Spleen (tissue), 11 donors: ENCODE data around the gene BAZ1A. TPM values are rescaled to one million over a fixed set of nuclear protein-coding genes. Genes with fewer than 3 reads are reported as not detected.
A peak's percentile ranks its signal among the peaks of the same experiment; 100 is the strongest.

Experiments used
- DNase-seq: peaks from one replicate; pipeline ENCODE4 v3.0.0-alpha.2; 2020
- H3K27ac ChIP-seq, 8 donors: fragments of 200-600 bp; sonication (generic) in 7 of 8; 1 replicate in 4 of 8; 2 replicates in 4 of 8; pipeline versions ENCODE4 v1.5.0 to v1.8.0; 2016 to 2021; ENCODE audit warnings: inconsistent platforms in 4 of 8, mild to moderate bottlenecking in 4 of 8, moderate library complexity in 1 of 8
- H3K27me3 ChIP-seq, 7 donors: fragments of 200-600 bp; sonication (generic) in 6 of 7; replicated peaks in 1 of 7; 1 replicate in 4 of 7; 2 replicates in 3 of 7; pipeline versions ENCODE4 v1.5.0 to v1.8.0; 2016 to 2021; ENCODE audit warnings: inconsistent platforms in 3 of 7, mild to moderate bottlenecking in 1 of 7
- H3K36me3 ChIP-seq, 6 donors: fragments of 200-600 bp; sonication (generic) in 5 of 6; 1 replicate in 4 of 6; 2 replicates in 2 of 6; pipeline versions ENCODE4 v1.5.0 to v1.8.0; 2016 to 2021; ENCODE audit warnings: inconsistent platforms in 2 of 6
- H3K4me1 ChIP-seq, 6 donors: fragments of 200-600 bp; sonication (generic) in 5 of 6; 1 replicate in 3 of 6; 2 replicates in 3 of 6; pipeline versions ENCODE4 v1.5.0 to v1.8.0; 2016 to 2021; ENCODE audit warnings: inconsistent platforms in 3 of 6
- H3K4me3 ChIP-seq, 8 donors: fragments of 200-600 bp; sonication (generic) in 7 of 8; 1 replicate in 4 of 8; 2 replicates in 4 of 8; pipeline versions ENCODE4 v1.5.0 to v1.8.0; 2016 to 2021; ENCODE audit warnings: inconsistent platforms in 4 of 8, mild to moderate bottlenecking in 4 of 8, moderate library complexity in 2 of 8
- H3K9me3 ChIP-seq, 8 donors: fragments of 200-600 bp; sonication (generic) in 7 of 8; 1 replicate in 4 of 8; 2 replicates in 4 of 8; pipeline versions ENCODE4 v1.5.0 to v1.8.0; 2016 to 2021; ENCODE audit warnings: inconsistent platforms in 4 of 8
- CTCF ChIP-seq, 11 experiments: fragments of 200-600 bp in 7 of 11; fragments of 450-650 bp in 4 of 11; sonication (generic) in 4 of 11; IDR thresholded peaks in 8 of 11; conservative IDR thresholded peaks in 3 of 11; 1 replicate in 7 of 11; 2 replicates in 4 of 11; pipeline versions ENCODE4 v1.4.0 to v1.8.0; 2016 to 2021; ENCODE audit warnings: antibody characterized with exemption in 11 of 11, inconsistent platforms in 4 of 11, mild to moderate bottlenecking in 1 of 11
- POLR2A ChIP-seq, 3 donors: fragments of 450-650 bp; IDR thresholded peaks; one replicate each; pipeline ENCODE4 v1.5.1; 2017; ENCODE audit warnings: antibody characterized with exemption in 3 of 3, mild to moderate bottlenecking in 1 of 3
- POLR2AphosphoS5 ChIP-seq, 3 donors: sonication (generic); formaldehyde crosslinking; IDR thresholded peaks; one replicate each; pipeline ENCODE4 v1.5.1; 2017; ENCODE audit warnings: antibody characterized with exemption in 3 of 3
- WGBS, 5 donors: extraction: QIAGEN DNeasy Blood & Tissue Kit in 3 of 5; methylation state at CpG; one replicate each; pipeline versions ENCODE4 v1.1.5 to v1.1.7; 2013 to 2018; 5-methylcytosine and 5-hydroxymethylcytosine counted together
- intact Hi-C: fragments of 100-400 bp; cut with DNase I; formaldehyde crosslinking; loops from one replicate; pipeline ENCODE4 v1.15.0; 2023; ENCODE audit warnings: low total_unique reads
- polyA plus RNA-seq, 3 donors: library from polyadenylated mRNA; stranded (reverse); fragments of 200-250 nt; gene quantifications; one replicate each; pipeline ENCODE4 v1.2.1, GENCODE V29; 2013
- total RNA-seq, 7 donors: library from RNA; depleted of rRNA in 3 of 7; stranded (reverse); fragments of >200 nt in 3 of 7; fragmentation: NEBNext Ultra II Directional in 4 of 7; extraction: Animal tissue kit (Norgen Biotek cat#: 25700) in 4 of 7; gene quantifications; one replicate each; pipeline versions ENCODE4 v1.1.0 to v1.2.1, GENCODE V29; 2016 to 2021
- donor health status: healthy with polysubstance abuse.
- donor health status: DM: no; HTN: no; CAD: no; lungs with moderate emphysema.
- donor health status: DM: no; HTN: no; CAD: no.
- donor health status: Bipolar disorder and iron deficiency.
- donor health status: healthy.
- donor health status: DM: no; HTN: no; CAD: no.
- donor health status: DM: yes; HTN: yes; CAD: no.

The BAZ1A gene
- total and polyA plus RNA-seq, 10 donors, result 22.3 to 126 (median 64.5) TPM

DNA sequence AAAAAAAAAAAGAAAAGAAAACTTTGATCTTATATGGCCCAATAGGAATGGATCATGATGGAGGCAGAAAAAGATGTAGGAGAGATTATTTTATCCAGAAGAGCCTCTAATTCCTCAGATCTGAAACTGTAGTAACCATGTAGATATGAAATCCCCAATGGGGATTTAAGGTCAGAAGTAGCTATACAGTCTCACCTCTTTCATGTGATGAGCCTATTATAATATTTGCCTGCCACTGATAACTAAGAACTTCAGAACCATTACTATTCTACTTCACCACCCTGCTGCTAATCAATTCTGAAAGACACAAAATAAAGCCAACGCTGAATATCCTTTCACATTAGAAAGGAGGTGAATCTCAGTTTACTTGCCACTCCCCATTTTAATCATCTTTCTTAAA lies 29.3 kb downstream of the BAZ1A start:
- Histone ChIP-seq H3K36me3 (peaks cover 0 to 69% (median 10%) of the 10 kb centered on the region in 6 donors), H3K4me3 (no peak overlapping the region), H3K27me3 (no peaks in the 10 kb centered on the region), H3K9me3 (no peaks in the 10 kb centered on the region), H3K4me1 (peaks cover 0 to 38% (median 12%) of the 10 kb centered on the region in 6 donors), H3K27ac (no peak overlapping the region)
- intact Hi-C loops, result loop anchor here (10.0 kb wide), 1 partner anchor 51 kb away; no protein-coding TSS in a partner anchor
- 91 to 100% (median 97%) methylated on average over 1 of the region's 1 CpG for WGBS, 5 donors
- no peak for DNase-seq
- no peak for TF ChIP-seq CTCF (IDR thresholded peaks at IDR 0.05 in 8 of 11, conservative IDR thresholded peaks at IDR 0.05 in 3 of 11)
- no peak for TF ChIP-seq POLR2AphosphoS5 (IDR thresholded peaks at IDR 0.05)
- TF ChIP-seq POLR2A (IDR thresholded peaks at IDR 0.05), result no peak

- H3K27me3 ChIP-seq, result no peaks in the 10 kb centered on the region
- no peak for DNase-seq
- no peak for TF ChIP-seq CTCF (IDR thresholded peaks at IDR 0.05 in 8 of 11, conservative IDR thresholded peaks at IDR 0.05 in 3 of 11)
- no peak for TF ChIP-seq POLR2AphosphoS5 (IDR thresholded peaks at IDR 0.05)
- no peak for TF ChIP-seq POLR2A (IDR thresholded peaks at IDR 0.05)
- WGBS, 5 donors, result 65 to 83% (median 73%) methylated on average over 3 of the region's 3 CpGs
- intact Hi-C loops, result loop anchor here (10.0 kb wide), 1 partner anchor 48 kb away; no protein-coding TSS in a partner anchor
- H3K9me3 ChIP-seq, result no peaks in the 10 kb centered on the region
- H3K4me3 ChIP-seq, result no peak overlapping the region
- H3K27ac ChIP-seq, result peak overlapping the region in 6 of 8 donors; percentile 20 to 82 (median 62)
- peaks cover 0 to 41% (median 15%) of the 10 kb centered on the region in 6 donors for H3K4me1 ChIP-seq
- peaks cover 0 to 53% (median 5%) of the 10 kb centered on the region in 6 donors for H3K36me3 ChIP-seq
Measured at GRCh38 chr14:34843011-34843554, 32.1 kb downstream of the BAZ1A start.

DNA sequence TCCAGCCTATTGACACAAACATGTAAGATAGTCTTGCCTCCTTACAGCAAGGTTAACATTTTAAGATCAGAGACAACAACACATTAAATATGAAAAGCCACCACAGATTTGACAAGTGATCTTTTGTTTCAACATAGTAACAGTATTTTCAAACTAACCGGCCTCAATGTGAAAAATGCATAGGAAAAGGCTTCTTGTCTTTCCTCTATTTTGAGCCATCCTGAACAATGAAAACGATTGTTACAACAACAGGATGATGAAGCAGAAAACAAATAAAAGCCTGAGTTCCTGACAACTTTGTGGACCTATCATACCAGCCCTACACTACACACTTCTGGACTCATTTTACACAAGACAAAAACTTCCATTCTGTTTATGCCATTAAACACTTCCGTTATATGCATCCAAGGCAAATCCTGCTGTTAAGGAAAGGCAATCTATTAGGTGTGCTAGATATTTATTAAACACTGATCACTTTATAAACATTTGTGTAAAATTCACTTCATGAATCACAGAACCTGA lies 37.3 kb downstream of the BAZ1A start:
- Histone ChIP-seq H3K27ac (peak overlapping the region in 5 of 8 donors; percentile 14 to 70 (median 60)), H3K27me3 (no peaks in the 10 kb centered on the region), H3K36me3 (peaks cover 0 to 21% (median 0%) of the 10 kb centered on the region in 6 donors), H3K4me1 (peaks cover 4 to 80% (median 33%) of the 10 kb centered on the region in 6 donors), H3K4me3 (no peak overlapping the region), H3K9me3 (no peaks in the 10 kb centered on the region)
- intact Hi-C loops, result no loop called here
- DNase-seq, result no peak
- no peak for TF ChIP-seq POLR2A (IDR thresholded peaks at IDR 0.05)
- no peak for TF ChIP-seq POLR2AphosphoS5 (IDR thresholded peaks at IDR 0.05)
- no peak for TF ChIP-seq CTCF (IDR thresholded peaks at IDR 0.05 in 8 of 11, conservative IDR thresholded peaks at IDR 0.05 in 3 of 11)
- 43 to 79% (median 64%) methylated on average over 3 of the region's 3 CpGs for WGBS, 5 donors

DNA sequence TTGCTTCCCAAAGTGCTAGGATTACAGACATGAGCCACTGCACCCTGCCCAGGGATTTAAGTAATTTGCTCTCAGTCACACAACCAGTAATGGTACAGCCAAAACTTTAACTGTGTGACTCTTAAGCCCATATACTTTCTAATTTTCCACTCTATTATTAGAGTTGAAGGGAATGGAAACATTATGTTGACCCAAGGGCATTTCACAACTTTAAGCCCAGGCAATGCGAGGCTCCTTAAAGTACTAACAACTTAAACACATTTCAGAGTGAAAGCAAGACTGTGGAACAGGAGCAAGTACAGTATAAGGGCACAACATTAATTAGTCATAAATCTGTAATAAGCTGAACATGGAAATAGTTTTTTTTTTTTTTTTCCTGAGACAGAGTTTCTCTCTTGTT lies 39.8 kb downstream of the BAZ1A start:
- Histone ChIP-seq H3K4me3 (no peak overlapping the region), H3K4me1 (peaks cover 0 to 86% (median 42%) of the 10 kb centered on the region in 6 donors), H3K27me3 (no peaks in the 10 kb centered on the region), H3K27ac (peak overlapping the region in 6 of 8 donors; percentile 7 to 86 (median 80)), H3K36me3 (peaks cover 0 to 17% (median 0%) of the 10 kb centered on the region in 6 donors), H3K9me3 (no peaks in the 10 kb centered on the region)
- 59 to 97% (median 80%) methylated on average over 1 of the region's 1 CpG for WGBS, 5 donors
- no peak for DNase-seq
- no peak for TF ChIP-seq CTCF (IDR thresholded peaks at IDR 0.05 in 8 of 11, conservative IDR thresholded peaks at IDR 0.05 in 3 of 11)
- no peak for TF ChIP-seq POLR2A (IDR thresholded peaks at IDR 0.05)
- no peak for TF ChIP-seq POLR2AphosphoS5 (IDR thresholded peaks at IDR 0.05)
- intact Hi-C loops, result no loop called here
